Myocyte (in vitro differentiated cells): ENCODE data around the gene TM7SF3. TPM values are rescaled to one million over a fixed set of nuclear protein-coding genes. Genes with fewer than 3 reads are reported as not detected.

ENCODE experiments used
- DNase-seq: peaks from one replicate; pipeline ENCODE4 v3.0.0-alpha.2; 2012; ENCODE audit warnings: low read depth
- total RNA-seq: library from RNA; depleted of rRNA; stranded (reverse); fragments of >200 nt; gene quantifications from 2 replicates; pipeline ENCODE4 v1.2.3, GENCODE V29; 2014

TM7SF3 gene
- total RNA-seq, 1 donor from 2014 or later: 56.4 TPM

GRCh38 chr12:26935636-26936378 lies 78.4 kb downstream of the TM7SF3 start:
- no peak for DNase-seq

GRCh38 chr12:26929590-26929989 lies 84.6 kb downstream of the TM7SF3 start:
- no peak for DNase-seq

- no peak for DNase-seq
Measured at GRCh38 chr12:26928661-26929060, 85.5 kb downstream of the TM7SF3 start.

Other genes with a start within 250 kb of the TM7SF3 start
- gene ITPR2, start 181.2 kb downstream of the TM7SF3 start, total RNA-seq: 5.8 and 8.9 TPM in 2 replicates
- 51.1 and 70.4 TPM in 2 replicates for gene INTS13, start 76.4 kb downstream of the TM7SF3 start, total RNA-seq
- 55.0 and 62.0 TPM in 2 replicates for gene FGFR1OP2, start 75.9 kb downstream of the TM7SF3 start, total RNA-seq
- gene MED21, start 8.2 kb upstream of the TM7SF3 start, total RNA-seq: 60.9 and 73.5 TPM in 2 replicates
- gene C12orf71, start 68.2 kb upstream of the TM7SF3 start, total RNA-seq: not detected in 2 replicates
- 22.6 and 32.8 TPM in 2 replicates for gene STK38L, start 229.9 kb upstream of the TM7SF3 start, total RNA-seq